Smooth muscle cell (in vitro differentiated cells): ENCODE results near the gene ITIH4. TPM values are rescaled to one million over a fixed set of nuclear protein-coding genes. Genes with fewer than 3 reads are reported as not detected.

Source experiments
- DNase-seq: peaks from one replicate; lab custom pipeline; 2025; ENCODE audit not compliant: unreplicated experiment; lab: John Stamatoyannopoulos, UW
- H2AFZ ChIP-seq: fragments of 200-600 bp; sonication (generic); 2 replicates; pipeline ENCODE4 v1.6.0; 2016; ENCODE audit warnings: antibody characterized with exemption, low read depth, mild to moderate bottlenecking
- H3F3A ChIP-seq: fragments of 200-600 bp; sonication (generic); 2 replicates; pipeline ENCODE4 v1.6.0; 2017; ENCODE audit warnings: antibody characterized with exemption, low read depth
- H3K27ac ChIP-seq: fragments of 200-600 bp; sonication (generic); 2 replicates; pipeline ENCODE4 v1.5.1; 2016; ENCODE audit warnings: low read depth, mild to moderate bottlenecking
- H3K27me3 ChIP-seq: fragments of 200-600 bp; sonication (generic); 2 replicates; pipeline ENCODE4 v1.6.1; 2016; ENCODE audit warnings: low read depth, mild to moderate bottlenecking
- H3K36me3 ChIP-seq: fragments of 200-600 bp; sonication (generic); 2 replicates; pipeline ENCODE4 v1.5.1; 2016; ENCODE audit warnings: low read depth
- H3K4me1 ChIP-seq: fragments of 200-600 bp; sonication (generic); 2 replicates; pipeline ENCODE4 v1.5.1; 2016; ENCODE audit warnings: low read depth
- H3K4me2 ChIP-seq: fragments of 200-600 bp; sonication (generic); 2 replicates; pipeline ENCODE4 v1.6.0; 2016; ENCODE audit warnings: mild to moderate bottlenecking
- H3K4me3 ChIP-seq: fragments of 200-600 bp; sonication (generic); 2 replicates; pipeline ENCODE4 v1.5.1; 2016; ENCODE audit warnings: mild to moderate bottlenecking
- H3K79me2 ChIP-seq: fragments of 200-600 bp; sonication (generic); 2 replicates; pipeline ENCODE4 v1.6.0; 2016; ENCODE audit warnings: low read depth, mild to moderate bottlenecking
- H3K9ac ChIP-seq: fragments of 200-600 bp; sonication (generic); 2 replicates; pipeline ENCODE4 v1.6.0; 2016; ENCODE audit warnings: low read depth
- H3K9me3 ChIP-seq: fragments of 200-600 bp; sonication (generic); replicated peaks from 2 replicates; pipeline ENCODE4 v1.5.1; 2016; ENCODE audit warnings: low read depth
- H4K20me1 ChIP-seq: fragments of 200-600 bp; sonication (generic); 2 replicates; pipeline ENCODE4 v1.6.0; 2016; ENCODE audit warnings: low read depth
- WGBS: methylation state at CpG from one replicate; pipeline ENCODE4 v1.1.7; 2016; ENCODE audit warnings: low lambda C conversion rate; 5-methylcytosine and 5-hydroxymethylcytosine counted together
- polyA plus RNA-seq: library from polyadenylated mRNA; unstranded; fragments of >200 nt; fragmentation: Nextera tagmentation; extraction: Ambion mirVana; gene quantifications from 2 replicates; pipeline ENCODE4 v1.2.1, GENCODE V29; 2016
- total RNA-seq: library from RNA; depleted of rRNA; stranded (reverse); fragments of >200 nt; gene quantifications from 2 replicates; pipeline ENCODE4 v1.2.3, GENCODE V29; 2014
- TF ChIP-seq, protein P1 (sequence below): fragments of 200-600 bp; sonication (generic); IDR thresholded peaks from 2 replicates; pipeline ENCODE4 v1.5.1; 2017; ENCODE audit warnings: borderline replicate concordance, mild to moderate bottlenecking, antibody characterized with exemption; ENCODE audit not compliant: insufficient read depth, poor library complexity, severe bottlenecking

ITIH4 gene
- total and polyA plus RNA-seq, 2 experiments from 2014 or later: 1.6 TPM

DNA sequence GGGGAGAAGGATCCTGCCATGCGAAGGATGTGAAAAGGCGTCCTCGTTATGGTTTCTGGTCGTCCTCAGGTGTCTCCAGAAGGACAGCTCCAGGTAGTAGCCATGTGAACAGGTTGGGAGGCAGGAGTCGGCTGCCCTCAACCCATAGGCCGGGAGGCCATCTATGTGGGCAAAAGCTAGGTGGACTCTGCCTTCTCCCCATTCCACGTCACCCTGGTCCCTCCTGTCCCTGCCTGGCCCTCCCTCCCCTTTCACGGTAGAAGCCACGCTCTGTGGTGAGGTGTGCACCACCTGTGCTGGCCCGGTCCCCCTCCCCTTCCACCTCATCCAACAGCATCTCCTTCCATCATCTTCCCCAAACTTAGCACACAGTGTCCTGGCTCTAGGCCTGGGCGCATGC lies 19.5 kb downstream of the ITIH4 start:
- H3K4me2 ChIP-seq: no peak overlapping the region
- H3K9me3 ChIP-seq: no peaks in the 10 kb centered on the region
- no peak overlapping the region for H3K4me3 ChIP-seq
- 88% methylated on average over 11 of the region's 11 CpGs for WGBS
- H2AFZ ChIP-seq: no peak overlapping the region
- H3K27me3 ChIP-seq: peaks cover 5% of the 10 kb centered on the region
- no peak overlapping the region for H3K9ac ChIP-seq
- TF ChIP-seq, protein P1, sequence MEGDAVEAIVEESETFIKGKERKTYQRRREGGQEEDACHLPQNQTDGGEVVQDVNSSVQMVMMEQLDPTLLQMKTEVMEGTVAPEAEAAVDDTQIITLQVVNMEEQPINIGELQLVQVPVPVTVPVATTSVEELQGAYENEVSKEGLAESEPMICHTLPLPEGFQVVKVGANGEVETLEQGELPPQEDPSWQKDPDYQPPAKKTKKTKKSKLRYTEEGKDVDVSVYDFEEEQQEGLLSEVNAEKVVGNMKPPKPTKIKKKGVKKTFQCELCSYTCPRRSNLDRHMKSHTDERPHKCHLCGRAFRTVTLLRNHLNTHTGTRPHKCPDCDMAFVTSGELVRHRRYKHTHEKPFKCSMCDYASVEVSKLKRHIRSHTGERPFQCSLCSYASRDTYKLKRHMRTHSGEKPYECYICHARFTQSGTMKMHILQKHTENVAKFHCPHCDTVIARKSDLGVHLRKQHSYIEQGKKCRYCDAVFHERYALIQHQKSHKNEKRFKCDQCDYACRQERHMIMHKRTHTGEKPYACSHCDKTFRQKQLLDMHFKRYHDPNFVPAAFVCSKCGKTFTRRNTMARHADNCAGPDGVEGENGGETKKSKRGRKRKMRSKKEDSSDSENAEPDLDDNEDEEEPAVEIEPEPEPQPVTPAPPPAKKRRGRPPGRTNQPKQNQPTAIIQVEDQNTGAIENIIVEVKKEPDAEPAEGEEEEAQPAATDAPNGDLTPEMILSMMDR: no peak
- H3K4me1 ChIP-seq: no peaks in the 10 kb centered on the region
- no peak overlapping the region for H3K27ac ChIP-seq
- H3K36me3 ChIP-seq: no peaks in the 10 kb centered on the region
- H4K20me1 ChIP-seq: no peaks in the 10 kb centered on the region
- H3F3A ChIP-seq: no peaks in the 10 kb centered on the region
- no peaks in the 10 kb centered on the region for H3K79me2 ChIP-seq
- no peak for DNase-seq

DNA sequence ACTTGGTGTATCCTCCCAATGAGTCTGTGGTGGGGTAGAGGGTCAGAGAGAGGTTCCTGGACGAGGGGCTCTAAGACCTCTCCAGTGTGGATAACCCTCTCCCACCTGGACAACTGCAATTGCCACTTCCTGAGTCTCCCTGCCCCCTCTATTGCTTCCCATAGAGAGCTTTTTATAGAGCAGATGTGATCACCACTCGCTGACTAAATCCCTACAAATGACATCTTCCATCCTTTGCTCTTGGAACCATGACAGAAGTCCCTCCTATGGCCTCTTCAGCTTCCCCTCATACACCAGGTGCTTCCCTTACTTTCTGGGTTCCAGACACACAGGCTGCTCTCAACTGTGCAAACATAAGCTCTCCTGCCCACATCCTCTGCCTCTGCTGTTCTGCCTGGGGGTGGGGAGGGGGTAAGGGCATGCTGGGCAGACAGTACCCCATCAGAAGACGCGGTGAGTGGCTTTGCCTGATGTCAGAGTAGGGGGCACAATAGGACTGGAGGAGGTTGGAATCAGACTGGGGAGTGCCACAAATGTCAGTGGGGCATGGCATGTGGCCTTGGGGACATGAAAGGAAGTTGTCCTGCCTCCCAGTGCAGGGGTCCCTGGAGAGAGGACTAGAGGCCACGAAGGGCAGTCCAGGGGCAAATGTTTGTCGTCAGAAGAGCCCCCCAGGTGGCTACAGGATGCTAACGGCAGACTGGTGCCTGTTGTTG lies 20.7 kb downstream of the ITIH4 start:
- Histone ChIP-seq H3K79me2 (no peaks in the 10 kb centered on the region), H3K4me1 (no peaks in the 10 kb centered on the region), H3K9me3 (no peaks in the 10 kb centered on the region), H3K9ac (no peak overlapping the region), H3K27ac (no peak overlapping the region), H3K27me3 (peaks cover 5% of the 10 kb centered on the region), H2AFZ (no peak overlapping the region), H3K36me3 (no peaks in the 10 kb centered on the region), H3K4me2 (no peak overlapping the region), H3F3A (no peaks in the 10 kb centered on the region), H3K4me3 (no peak overlapping the region), H4K20me1 (no peaks in the 10 kb centered on the region)
- 84% methylated on average over 7 of the region's 7 CpGs for WGBS
- no peak for DNase-seq
- TF ChIP-seq, protein P1: no peak

DNA sequence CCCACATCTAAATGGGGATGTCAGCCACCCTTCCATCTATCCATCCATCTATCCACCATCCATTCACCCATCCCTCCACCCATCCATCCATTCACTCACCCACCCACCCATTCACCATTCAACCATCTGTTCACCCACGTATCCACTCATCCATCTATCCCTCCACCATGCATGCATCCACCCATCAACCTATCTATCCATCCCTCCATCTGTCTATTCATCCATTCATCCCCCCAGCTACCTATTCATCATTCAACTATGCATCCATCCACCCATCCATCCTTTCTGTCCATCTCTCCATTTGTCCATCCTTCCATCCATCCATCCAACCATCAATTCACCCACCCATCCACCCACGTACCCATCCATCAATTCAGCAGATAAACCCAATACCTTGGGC lies 21.3 kb downstream of the ITIH4 start:
- H3K27me3 ChIP-seq: peaks cover 5% of the 10 kb centered on the region
- no peak overlapping the region for H3K9ac ChIP-seq
- H3F3A ChIP-seq: no peaks in the 10 kb centered on the region
- DNase-seq: no peak
- 84% methylated on average over 2 of the region's 2 CpGs for WGBS
- H4K20me1 ChIP-seq: no peaks in the 10 kb centered on the region
- H3K36me3 ChIP-seq: no peaks in the 10 kb centered on the region
- no peak overlapping the region for H2AFZ ChIP-seq
- TF ChIP-seq, protein P1: no peak
- no peaks in the 10 kb centered on the region for H3K4me1 ChIP-seq
- H3K4me3 ChIP-seq: no peak overlapping the region
- H3K79me2 ChIP-seq: no peaks in the 10 kb centered on the region
- no peak overlapping the region for H3K4me2 ChIP-seq
- H3K9me3 ChIP-seq: no peaks in the 10 kb centered on the region
- no peak overlapping the region for H3K27ac ChIP-seq
